AG04450 (cell line): ENCODE measurements around the gene TMCO6. TPM values are rescaled to one million over a fixed set of nuclear protein-coding genes. Genes with fewer than 3 reads are reported as not detected.
"Not testable (repeated sequence)": the region's sequence is repeated elsewhere in the genome, so short reads cannot be mapped to it uniquely, and the experiment has no call there.

Experiments
- CTCF ChIA-PET: fragments of 300-600, 350-600 bp; formaldehyde crosslinking; extraction: SDS; loops from one replicate; lab custom pipeline; 2022; ENCODE audit warnings: antibody characterized with exemption, inconsistent platforms; lab: Charles Lee
- POLR2A ChIA-PET: fragments of 350-600 bp; formaldehyde crosslinking; extraction: SDS; loops from one replicate; lab custom pipeline; 2021; ENCODE audit warnings: antibody characterized with exemption, inconsistent platforms; lab: Yijun Ruan, JAX
- DNase-seq: peaks from one replicate; pipeline ENCODE4 v3.0.0-alpha.2; 2011; ENCODE audit warnings: low read depth, low spot score
- H3K27ac ChIP-seq: one replicate; pipeline ENCODE4 v1.5.1; 2012; ENCODE audit warnings: low read depth, low read length, control low read depth
- H3K27me3 ChIP-seq: one replicate; pipeline ENCODE4 v1.6.0; 2012; ENCODE audit warnings: low read length; ENCODE audit not compliant: control insufficient read depth, insufficient read depth
- H3K4me3 ChIP-seq: 2 replicates; pipeline ENCODE4 v1.5.1; 2011; ENCODE audit warnings: mild to moderate bottlenecking, low read depth, low read length, control low read depth
- H3K9me3 ChIP-seq: 2 replicates; pipeline ENCODE4 v1.5.1; 2012; ENCODE audit warnings: low read length; ENCODE audit not compliant: control insufficient read depth, insufficient read depth
- CTCF ChIP-seq: IDR thresholded peaks from 2 replicates; pipeline ENCODE4 v1.5.1; 2011; ENCODE audit warnings: low read depth, low read length, control low read depth, inconsistent platforms
- polyA plus RNA-seq: library from polyadenylated mRNA; depleted of rRNA; stranded (reverse); fragments of >200 nt; gene quantifications from 2 replicates; pipeline ENCODE4 v1.2.3, GENCODE V29; 2011

Gene TMCO6
- polyA plus RNA-seq, 1 experiment: 5.7 TPM

GRCh38 chr5:140595538-140596300 lies 43.5 kb upstream of the TMCO6 start:
- Histone ChIP-seq H3K27ac (no peak overlapping the region), H3K4me3 (no peak overlapping the region), H3K27me3 (peaks cover 10% of the 10 kb centered on the region), H3K9me3 (no peaks in the 10 kb centered on the region; the same call in 1 of the 2 replicates)
- CTCF ChIA-PET: interaction anchor here (0.6 kb wide), 1 partner anchor 1515 kb away, joined by 4 read pairs; no protein-coding TSS in a partner anchor
- DNase-seq: no peak
- no peak for TF ChIP-seq CTCF
- POLR2A ChIA-PET: no interaction called here

GRCh38 chr5:140596321-140596741 lies 42.9 kb upstream of the TMCO6 start:
- peaks cover 10% of the 10 kb centered on the region for H3K27me3 ChIP-seq
- TF ChIP-seq CTCF: no peak
- POLR2A ChIA-PET: no interaction called here
- DNase-seq: no peak
- no peak overlapping the region for H3K4me3 ChIP-seq
- H3K27ac ChIP-seq: no peak overlapping the region
- CTCF ChIA-PET: no interaction called here
- H3K9me3 ChIP-seq: no peaks in the 10 kb centered on the region; the same call in 1 of the 2 replicates

GRCh38 chr5:140598836-140599235 lies 40.4 kb upstream of the TMCO6 start:
- no peak for TF ChIP-seq CTCF
- ChIA-PET CTCF (no interaction called here), POLR2A (no interaction called here)

GRCh38 chr5:140600096-140600495 lies 39.2 kb upstream of the TMCO6 start:
- no peak for TF ChIP-seq CTCF
- Histone ChIP-seq H3K27ac (no peak overlapping the region), H3K27me3 (peaks cover 9% of the 10 kb centered on the region), H3K4me3 (no peak overlapping the region), H3K9me3 (no peaks in the 10 kb centered on the region)
- CTCF ChIA-PET: interaction anchor here (0.7 kb wide), 2 partner anchors 11 to 248 kb away, joined by 3 read pairs; no protein-coding TSS in a partner anchor
- POLR2A ChIA-PET: no interaction called here
- no peak for DNase-seq

More at GRCh38 chr5:140598836-140599235, 40.4 kb upstream of the TMCO6 start:
- H3K9me3 ChIP-seq: no peaks in the 10 kb centered on the region
- H3K27ac ChIP-seq: no peak overlapping the region
- no peak overlapping the region for H3K4me3 ChIP-seq
- DNase-seq: no peak
- H3K27me3 ChIP-seq: peaks cover 10% of the 10 kb centered on the region

- no peak overlapping the region for H3K27ac ChIP-seq
- no peaks in the 10 kb centered on the region for H3K9me3 ChIP-seq
- H3K27me3 ChIP-seq: peaks cover 3% of the 10 kb centered on the region
- no peak for DNase-seq
- ChIA-PET POLR2A (no interaction called here), CTCF (no interaction called here)
- no peak for TF ChIP-seq CTCF
- no peak overlapping the region for H3K4me3 ChIP-seq
These were observed 37.1 kb upstream of the TMCO6 start for GRCh38 chr5:140602147-140602546.

GRCh38 chr5:140603446-140603698 lies 35.9 kb upstream of the TMCO6 start:
- H3K27ac ChIP-seq, DNase-seq, H3K9me3 ChIP-seq, POLR2A ChIA-PET, H3K4me3 ChIP-seq, H3K27me3 ChIP-seq: not testable (repeated sequence)
- CTCF ChIA-PET: interaction anchor here (1.3 kb wide), 1 partner anchor 31 kb away, joined by 3 read pairs; no protein-coding TSS in a partner anchor
